Esophagus squamous epithelium (tissue), 5 donors: ENCODE measurements around the gene ATP6V0C. TPM values are rescaled to one million over a fixed set of nuclear protein-coding genes. Genes with fewer than 3 reads are reported as not detected.

Experiments used
- DNase-seq: peaks from one replicate; lab custom pipeline; 2025; lab: John Stamatoyannopoulos, UW
- H3K27ac ChIP-seq, 4 donors: fragments of 200-600 bp; sonication (generic); one replicate each; pipeline ENCODE4 v1.5.1; 2016 to 2019; ENCODE audit warnings: mild to moderate bottlenecking in 1 of 4
- H3K27me3 ChIP-seq, 4 donors: fragments of 200-600 bp; sonication (generic); 1 replicate in 3 of 4; 2 replicates in 1 of 4; pipeline versions ENCODE4 v1.5.1 to v1.6.0; 2017 to 2021; ENCODE audit warnings: antibody characterized with exemption in 1 of 4
- H3K36me3 ChIP-seq, 3 donors: fragments of 200-600 bp; sonication (generic); one replicate each; pipeline ENCODE4 v1.5.1; 2016 to 2019
- H3K4me1 ChIP-seq, 3 donors: fragments of 200-600 bp; sonication (generic); one replicate each; pipeline ENCODE4 v1.5.1; 2017 to 2019
- H3K4me3 ChIP-seq, 4 donors: fragments of 200-600 bp; sonication (generic); 1 replicate in 3 of 4; 2 replicates in 1 of 4; pipeline ENCODE4 v1.5.1; 2016 to 2019; ENCODE audit warnings: mild to moderate bottlenecking in 2 of 4, moderate library complexity in 1 of 4
- H3K9me3 ChIP-seq, 3 donors: fragments of 200-600 bp; sonication (generic); one replicate each; pipeline ENCODE4 v1.5.1; 2016 to 2019
- POLR2A ChIP-seq, 4 donors: fragments of 450-650 bp; IDR thresholded peaks; one replicate each; pipeline ENCODE4 v1.6.1; 2017; ENCODE audit warnings: antibody characterized with exemption in 4 of 4, mild to moderate bottlenecking in 4 of 4, moderate library complexity in 3 of 4
- WGBS, 2 donors: methylation state at CpG; one replicate each; pipeline ENCODE4 v1.1.5; 2018; 5-methylcytosine and 5-hydroxymethylcytosine counted together
- intact Hi-C: fragments of 100-400 bp; cut with DNase I; formaldehyde crosslinking; loops from one replicate; pipeline ENCODE4 v1.15.0; 2022
- total RNA-seq, 4 donors: library from RNA; depleted of rRNA; stranded (reverse); fragments of >200 nt; gene quantifications; one replicate each; pipeline ENCODE4 v1.1.0, GENCODE V29; 2016
- TF ChIP-seq, protein P1 (sequence below), 6 experiments: fragments of 450-650 bp in 4 of 6; fragments of 200-600 bp in 2 of 6; sonication (generic) in 2 of 6; IDR thresholded peaks; one replicate each; pipeline ENCODE4 v1.5.1; 2016 to 2019; ENCODE audit warnings: antibody characterized with exemption in 6 of 6, mild to moderate bottlenecking in 4 of 6, moderate library complexity in 4 of 6
- donor health status: DM: yes; HTN: yes; CAD: no.

The ATP6V0C gene
- total RNA-seq, 4 donors from 2014 or later = 70.8 to 196 (median 125) TPM

DNA sequence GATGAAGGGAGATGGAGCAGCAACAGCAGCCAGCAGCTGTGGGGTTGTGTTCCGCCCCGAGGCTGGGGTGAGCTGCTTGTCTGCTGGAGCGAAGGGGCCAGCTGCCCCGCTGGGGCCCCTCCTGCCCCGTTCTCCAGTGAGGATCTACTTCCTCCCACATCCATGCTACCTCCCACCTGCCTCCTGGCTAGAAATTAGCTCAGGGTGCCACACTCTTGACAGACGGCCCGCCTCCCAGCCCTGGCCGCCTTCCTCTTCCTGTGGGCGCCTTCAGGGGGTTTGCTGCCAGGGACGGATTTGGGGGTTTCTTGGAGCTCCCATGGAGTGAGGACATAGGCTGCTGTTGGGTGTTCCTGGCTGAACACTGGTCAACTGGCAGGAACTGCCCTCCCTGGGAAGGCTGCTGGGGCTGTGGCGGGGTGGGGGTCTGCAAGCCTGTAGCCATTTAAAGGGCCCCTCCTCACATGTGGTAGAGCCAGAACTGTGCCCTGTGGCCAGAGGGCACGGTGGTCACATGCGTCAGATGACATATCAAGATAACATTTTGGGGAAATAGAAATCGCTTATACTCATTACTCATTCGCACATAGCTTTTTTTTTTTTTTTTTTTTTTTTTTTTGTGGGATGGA is 25.7 kb upstream of the ATP6V0C start:
- Histone ChIP-seq H3K9me3 (no peaks in the 10 kb centered on the region), H3K36me3 (peaks cover 0 to 7% (median 0%) of the 10 kb centered on the region in 3 donors), H3K4me1 (peaks cover 0 to 33% (median 3%) of the 10 kb centered on the region in 3 donors), H3K4me3 (no peak overlapping the region), H3K27ac (no peak overlapping the region), H3K27me3 (no peaks in the 10 kb centered on the region)
- TF ChIP-seq, protein P1, sequence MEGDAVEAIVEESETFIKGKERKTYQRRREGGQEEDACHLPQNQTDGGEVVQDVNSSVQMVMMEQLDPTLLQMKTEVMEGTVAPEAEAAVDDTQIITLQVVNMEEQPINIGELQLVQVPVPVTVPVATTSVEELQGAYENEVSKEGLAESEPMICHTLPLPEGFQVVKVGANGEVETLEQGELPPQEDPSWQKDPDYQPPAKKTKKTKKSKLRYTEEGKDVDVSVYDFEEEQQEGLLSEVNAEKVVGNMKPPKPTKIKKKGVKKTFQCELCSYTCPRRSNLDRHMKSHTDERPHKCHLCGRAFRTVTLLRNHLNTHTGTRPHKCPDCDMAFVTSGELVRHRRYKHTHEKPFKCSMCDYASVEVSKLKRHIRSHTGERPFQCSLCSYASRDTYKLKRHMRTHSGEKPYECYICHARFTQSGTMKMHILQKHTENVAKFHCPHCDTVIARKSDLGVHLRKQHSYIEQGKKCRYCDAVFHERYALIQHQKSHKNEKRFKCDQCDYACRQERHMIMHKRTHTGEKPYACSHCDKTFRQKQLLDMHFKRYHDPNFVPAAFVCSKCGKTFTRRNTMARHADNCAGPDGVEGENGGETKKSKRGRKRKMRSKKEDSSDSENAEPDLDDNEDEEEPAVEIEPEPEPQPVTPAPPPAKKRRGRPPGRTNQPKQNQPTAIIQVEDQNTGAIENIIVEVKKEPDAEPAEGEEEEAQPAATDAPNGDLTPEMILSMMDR (IDR thresholded peaks at IDR 0.05) = no peak
- no peak for TF ChIP-seq POLR2A (IDR thresholded peaks at IDR 0.05)
- intact Hi-C loops = no loop called here
- 72 to 84% methylated on average over 7 to 11 of the region's 15 CpGs for WGBS, 2 donors
- no peak for DNase-seq

DNA sequence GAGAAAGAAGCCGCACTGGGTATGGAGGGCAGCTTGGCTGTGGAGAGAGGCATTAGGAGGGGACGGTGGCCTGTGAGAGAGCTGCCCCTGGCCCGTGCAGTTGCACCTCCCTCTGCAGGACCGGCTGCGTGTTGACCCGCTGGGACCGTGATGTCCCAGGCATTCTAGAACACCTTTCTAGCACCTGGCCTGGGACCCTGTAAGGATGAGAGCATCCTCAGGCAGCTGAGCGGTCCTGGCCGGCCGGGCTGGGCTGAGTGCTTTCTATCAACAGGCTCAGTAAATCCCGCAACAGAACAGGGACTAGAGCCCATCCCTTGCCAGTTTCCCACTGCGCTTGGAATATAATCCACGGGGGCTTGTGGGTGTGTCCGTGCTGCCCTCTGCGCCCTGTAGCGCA is 24.2 kb upstream of the ATP6V0C start:
- H3K36me3 ChIP-seq = peaks cover 0 to 7% (median 0%) of the 10 kb centered on the region in 3 donors
- intact Hi-C loops = no loop called here
- no peak for TF ChIP-seq POLR2A (IDR thresholded peaks at IDR 0.05)
- TF ChIP-seq, protein P1 (IDR thresholded peaks at IDR 0.05) = no peak
- DNase-seq = no peak
- WGBS, 2 donors = 93 to 94% methylated on average over 9 of the region's 16 CpGs
- H3K27ac ChIP-seq = no peak overlapping the region
- no peaks in the 10 kb centered on the region for H3K9me3 ChIP-seq
- peaks cover 0 to 17% (median 3%) of the 10 kb centered on the region in 3 donors for H3K4me1 ChIP-seq
- no peaks in the 10 kb centered on the region for H3K27me3 ChIP-seq
- no peak overlapping the region for H3K4me3 ChIP-seq

DNA sequence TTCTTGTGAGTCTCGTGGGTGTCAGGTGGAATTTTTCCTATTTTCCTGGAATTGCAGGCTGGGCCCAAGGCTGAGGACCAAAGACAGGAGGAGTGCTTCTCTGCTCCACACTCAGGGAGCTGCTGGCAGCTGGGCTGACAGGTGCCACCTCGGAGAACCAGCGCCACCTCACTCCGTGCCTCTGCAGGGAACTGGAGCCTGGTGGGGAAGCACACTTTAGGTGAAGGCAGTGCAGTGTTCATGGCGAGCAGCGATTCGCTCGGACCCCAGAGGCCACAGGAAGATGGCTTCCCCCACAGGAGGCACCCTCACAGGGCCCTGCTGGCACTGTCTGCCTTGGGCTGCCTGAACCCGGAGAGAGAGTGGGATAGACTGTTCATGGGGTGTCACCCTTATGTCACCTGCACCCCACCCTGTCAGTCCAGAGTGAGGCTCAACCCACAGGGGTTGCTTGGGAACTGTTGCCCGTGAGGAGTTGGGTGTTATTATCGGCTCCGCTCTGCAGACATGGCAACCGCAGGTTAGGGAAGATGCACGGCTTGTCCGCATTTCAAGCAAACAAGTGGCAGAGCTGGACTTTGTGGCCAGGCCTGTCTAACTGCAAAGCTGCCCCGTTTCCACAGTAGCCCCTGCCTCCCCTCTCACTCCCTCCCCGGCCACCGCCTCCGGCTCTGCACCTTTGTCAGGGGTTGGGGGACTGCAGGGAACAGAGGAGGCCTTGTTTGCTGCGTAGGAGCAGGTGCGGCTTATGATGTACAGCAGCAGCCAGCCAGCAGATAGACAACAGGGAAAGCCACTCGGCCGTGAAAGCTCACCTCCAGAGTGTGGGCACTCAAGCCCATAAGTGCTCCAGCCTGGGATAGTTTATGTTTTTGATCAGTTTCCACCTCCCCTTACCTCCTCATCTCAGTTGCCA is 23.3 kb upstream of the ATP6V0C start:
- Histone ChIP-seq H3K4me1 (peaks cover 0 to 17% (median 3%) of the 10 kb centered on the region in 3 donors), H3K4me3 (no peak overlapping the region), H3K27ac (no peak overlapping the region), H3K9me3 (no peaks in the 10 kb centered on the region), H3K27me3 (no peaks in the 10 kb centered on the region), H3K36me3 (peaks cover 0 to 7% (median 0%) of the 10 kb centered on the region in 3 donors)
- no peak for DNase-seq
- no peak for TF ChIP-seq POLR2A (IDR thresholded peaks at IDR 0.05)
- TF ChIP-seq, protein P1 (IDR thresholded peaks at IDR 0.05) = no peak
- intact Hi-C loops = loop anchor here (10.0 kb wide), 1 partner anchor 66 kb away; the partner anchor contains the start of gene CCNF
- WGBS, 2 donors = 88 to 93% methylated on average over 12 to 13 of the region's 23 CpGs

DNA sequence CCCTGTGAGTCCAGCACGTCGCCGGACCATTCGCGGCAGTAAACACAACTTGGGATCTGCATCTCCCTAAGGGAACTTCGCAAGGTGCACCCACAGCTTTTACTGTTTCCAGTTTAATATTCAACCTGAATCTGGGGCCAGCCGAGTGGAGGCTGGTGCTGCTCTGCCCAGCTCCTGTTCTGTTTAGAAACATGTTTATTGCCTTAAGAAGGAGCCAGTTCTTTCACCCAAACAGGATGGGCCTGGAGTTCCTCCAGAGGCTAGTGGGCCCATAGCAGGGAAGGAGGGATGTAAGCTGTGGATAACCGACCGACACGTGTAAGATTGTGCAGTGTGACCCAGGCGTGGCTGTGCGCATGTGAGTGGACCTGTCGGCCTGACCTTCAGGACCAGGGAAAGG is 21.5 kb upstream of the ATP6V0C start:
- H3K4me3 ChIP-seq = no peak overlapping the region
- H3K9me3 ChIP-seq = no peaks in the 10 kb centered on the region
- H3K27me3 ChIP-seq = no peaks in the 10 kb centered on the region
- H3K27ac ChIP-seq = no peak overlapping the region
- 89 to 96% methylated on average over 9 of the region's 13 CpGs for WGBS, 2 donors
- TF ChIP-seq, protein P1 (IDR thresholded peaks at IDR 0.05) = no peak
- no peak for TF ChIP-seq POLR2A (IDR thresholded peaks at IDR 0.05)
- intact Hi-C loops = loop anchor here (10.0 kb wide), 1 partner anchor 67 kb away; the partner anchor contains the start of gene CCNF
- H3K36me3 ChIP-seq = peaks cover 0 to 19% (median 0%) of the 10 kb centered on the region in 3 donors
- no peak for DNase-seq
- H3K4me1 ChIP-seq = peaks cover 4 to 27% (median 5%) of the 10 kb centered on the region in 3 donors
